HL-60 (cell line): Measurements from ENCODE around the gene MLH1.

ENCODE experiments used
- DNase-seq, 2 experiments: peaks; one replicate each; pipeline ENCODE4 v3.0.0-alpha.2; 2010 to 2020; ENCODE audit warnings: low read depth in 1 of 2, low spot score in 1 of 2
- H3K27ac ChIP-seq: fragments of 250-450 bp; sonication (Bioruptor Pico); replicated peaks from 2 replicates; pipeline ENCODE4 v1.5.1; 2020; ENCODE audit warnings: mild to moderate bottlenecking, moderate library complexity
- H3K27me3 ChIP-seq: fragments of 250-450 bp; sonication (Bioruptor Pico); 2 replicates; pipeline ENCODE4 v1.5.1; 2021; ENCODE audit warnings: mild to moderate bottlenecking, moderate library complexity; ENCODE audit not compliant: insufficient read depth, poor library complexity, severe bottlenecking
- H3K4me3 ChIP-seq: replicated peaks from 2 replicates; pipeline ENCODE4 v1.5.1; 2011; ENCODE audit warnings: mild to moderate bottlenecking, control low read depth, low read length; ENCODE audit not compliant: insufficient read depth
- GABPA ChIP-seq: IDR thresholded peaks from 2 replicates; pipeline ENCODE4 v1.6.1; 2012; ENCODE audit warnings: low read depth
- POLR2AphosphoS5 ChIP-seq: IDR thresholded peaks from 2 replicates; pipeline ENCODE4 v1.6.1; 2012; ENCODE audit warnings: low read depth
- SPI1 ChIP-seq: IDR thresholded peaks from 2 replicates; pipeline ENCODE4 v1.6.1; 2012; ENCODE audit warnings: low read depth, mild to moderate bottlenecking, borderline replicate concordance
- TF ChIP-seq, protein P1 (sequence below): IDR thresholded peaks from 2 replicates; pipeline ENCODE4 v1.6.1; 2012; ENCODE audit warnings: low read depth; ENCODE audit not compliant: insufficient replicate concordance
- TF ChIP-seq, protein P2 (sequence below): IDR thresholded peaks from one replicate; pipeline ENCODE4 v1.5.1; 2011; ENCODE audit warnings: low read length, control low read depth, inconsistent platforms; ENCODE audit not compliant: insufficient read depth

Gene MLH1

DNA sequence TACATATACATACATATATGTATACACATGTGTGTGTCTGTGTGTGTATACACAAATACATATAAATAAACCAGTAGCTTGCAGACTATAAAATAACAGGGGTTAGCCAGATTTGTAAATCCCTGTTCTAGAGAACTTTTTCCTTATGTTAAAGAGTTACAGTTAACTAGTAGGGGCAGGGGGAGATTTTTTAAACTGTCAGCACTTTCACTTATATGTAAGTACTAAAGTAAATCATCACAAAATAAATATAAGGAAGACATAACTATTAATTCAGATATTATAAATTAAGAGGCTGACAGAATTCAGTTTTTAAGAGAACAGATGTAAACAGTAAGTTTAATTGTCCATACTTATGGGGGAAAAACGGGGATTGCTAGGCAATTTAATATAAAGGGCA is 107.1 kb downstream of the MLH1 start:
- H3K27ac ChIP-seq = no peak overlapping the region
- TF ChIP-seq SPI1 (no peak), GABPA (no peak), POLR2AphosphoS5 (no peak)
- TF ChIP-seq, protein P1, sequence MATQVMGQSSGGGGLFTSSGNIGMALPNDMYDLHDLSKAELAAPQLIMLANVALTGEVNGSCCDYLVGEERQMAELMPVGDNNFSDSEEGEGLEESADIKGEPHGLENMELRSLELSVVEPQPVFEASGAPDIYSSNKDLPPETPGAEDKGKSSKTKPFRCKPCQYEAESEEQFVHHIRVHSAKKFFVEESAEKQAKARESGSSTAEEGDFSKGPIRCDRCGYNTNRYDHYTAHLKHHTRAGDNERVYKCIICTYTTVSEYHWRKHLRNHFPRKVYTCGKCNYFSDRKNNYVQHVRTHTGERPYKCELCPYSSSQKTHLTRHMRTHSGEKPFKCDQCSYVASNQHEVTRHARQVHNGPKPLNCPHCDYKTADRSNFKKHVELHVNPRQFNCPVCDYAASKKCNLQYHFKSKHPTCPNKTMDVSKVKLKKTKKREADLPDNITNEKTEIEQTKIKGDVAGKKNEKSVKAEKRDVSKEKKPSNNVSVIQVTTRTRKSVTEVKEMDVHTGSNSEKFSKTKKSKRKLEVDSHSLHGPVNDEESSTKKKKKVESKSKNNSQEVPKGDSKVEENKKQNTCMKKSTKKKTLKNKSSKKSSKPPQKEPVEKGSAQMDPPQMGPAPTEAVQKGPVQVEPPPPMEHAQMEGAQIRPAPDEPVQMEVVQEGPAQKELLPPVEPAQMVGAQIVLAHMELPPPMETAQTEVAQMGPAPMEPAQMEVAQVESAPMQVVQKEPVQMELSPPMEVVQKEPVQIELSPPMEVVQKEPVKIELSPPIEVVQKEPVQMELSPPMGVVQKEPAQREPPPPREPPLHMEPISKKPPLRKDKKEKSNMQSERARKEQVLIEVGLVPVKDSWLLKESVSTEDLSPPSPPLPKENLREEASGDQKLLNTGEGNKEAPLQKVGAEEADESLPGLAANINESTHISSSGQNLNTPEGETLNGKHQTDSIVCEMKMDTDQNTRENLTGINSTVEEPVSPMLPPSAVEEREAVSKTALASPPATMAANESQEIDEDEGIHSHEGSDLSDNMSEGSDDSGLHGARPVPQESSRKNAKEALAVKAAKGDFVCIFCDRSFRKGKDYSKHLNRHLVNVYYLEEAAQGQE = no peak
- TF ChIP-seq, protein P2, sequence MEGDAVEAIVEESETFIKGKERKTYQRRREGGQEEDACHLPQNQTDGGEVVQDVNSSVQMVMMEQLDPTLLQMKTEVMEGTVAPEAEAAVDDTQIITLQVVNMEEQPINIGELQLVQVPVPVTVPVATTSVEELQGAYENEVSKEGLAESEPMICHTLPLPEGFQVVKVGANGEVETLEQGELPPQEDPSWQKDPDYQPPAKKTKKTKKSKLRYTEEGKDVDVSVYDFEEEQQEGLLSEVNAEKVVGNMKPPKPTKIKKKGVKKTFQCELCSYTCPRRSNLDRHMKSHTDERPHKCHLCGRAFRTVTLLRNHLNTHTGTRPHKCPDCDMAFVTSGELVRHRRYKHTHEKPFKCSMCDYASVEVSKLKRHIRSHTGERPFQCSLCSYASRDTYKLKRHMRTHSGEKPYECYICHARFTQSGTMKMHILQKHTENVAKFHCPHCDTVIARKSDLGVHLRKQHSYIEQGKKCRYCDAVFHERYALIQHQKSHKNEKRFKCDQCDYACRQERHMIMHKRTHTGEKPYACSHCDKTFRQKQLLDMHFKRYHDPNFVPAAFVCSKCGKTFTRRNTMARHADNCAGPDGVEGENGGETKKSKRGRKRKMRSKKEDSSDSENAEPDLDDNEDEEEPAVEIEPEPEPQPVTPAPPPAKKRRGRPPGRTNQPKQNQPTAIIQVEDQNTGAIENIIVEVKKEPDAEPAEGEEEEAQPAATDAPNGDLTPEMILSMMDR = no peak
- no peak for DNase-seq

More for the DNA sequence above, 107.1 kb downstream of the MLH1 start:
- H3K27me3 ChIP-seq = no peaks in the 10 kb centered on the region
- H3K4me3 ChIP-seq = no peak overlapping the region
